ENCODE data around the gene ATP9A. TPM values are rescaled to one million over a fixed set of nuclear protein-coding genes. Genes with fewer than 3 reads are reported as not detected.

Gene ATP9A
- total and polyA plus RNA-seq, 2 of the 4 experiments (the other 2 are of a cell fraction): 10.6 to 22.4 TPM

GRCh38 chr20:51727872-51728271, 40.3 kb downstream of the ATP9A start:
- CTCF ChIA-PET: no interaction called here
- H4K91ac ChIP-seq (ENCODE audit: insufficient read depth, low read depth, low read length): no peak overlapping the region
- dilution Hi-C loops (cut with HindIII; ENCODE audit: low sequenced_read_pairs, unreplicated experiment): no loop called here

More at GRCh38 chr20:51727872-51728271, 40.3 kb downstream of the ATP9A start:
- Histone ChIP-seq H3K9me1 (ENCODE audit: insufficient read depth, low read length) (peaks cover 21% of the 10 kb centered on the region), H4K20me1 (ENCODE audit: insufficient read depth, low read length) (peaks cover 18% of the 10 kb centered on the region; the same call in 1 of the 2 replicates), H2BK20ac (ENCODE audit: low read depth, low read length) (no peak overlapping the region), H3K4me2 (ENCODE audit: low read depth, low read length) (no peak overlapping the region), H2BK5ac (ENCODE audit: low read depth, low read length, poor library complexity, severe bottlenecking) (no peak overlapping the region), H3K27me3 (ENCODE audit: control insufficient read depth, insufficient read depth, low read length) (no peaks in the 10 kb centered on the region), H3K23ac (ENCODE audit: low read depth, low read length) (no peak overlapping the region), H3K9me3 (ENCODE audit: control insufficient read depth, insufficient read depth, low read length) (no peaks in the 10 kb centered on the region), H3K9ac (ENCODE audit: low read depth, low read length) (no peak overlapping the region), H3K36me3 (ENCODE audit: control insufficient read depth, insufficient read depth, low read length) (no peaks in the 10 kb centered on the region), H2AFZ (replicated peaks; ENCODE audit: low read length, poor library complexity) (no peak overlapping the region), H2AK9ac (replicated peaks; ENCODE audit: low read depth, low read length, poor library complexity) (no peak overlapping the region), H3K4me3 (ENCODE audit: insufficient read depth, low read depth, low read length) (no peak overlapping the region), H3K56ac (ENCODE audit: extremely low read depth, insufficient read depth, low read length) (no peak overlapping the region), H3K4ac (ENCODE audit: low read depth, low read length) (no peak overlapping the region), H3K27ac (ENCODE audit: insufficient read depth, low read length) (no peak overlapping the region), H3K18ac (ENCODE audit: low read depth, low read length) (no peak overlapping the region), H4K5ac (ENCODE audit: low read depth, low read length) (no peak overlapping the region), H3K79me1 (ENCODE audit: low read depth in 1 of 2, low read length in 2 of 2) (peaks cover 20 to 58% of the 10 kb centered on the region in 2 experiments), H2BK15ac (ENCODE audit: low read depth, low read length) (no peak overlapping the region), H2BK120ac (ENCODE audit: low read depth, low read length) (no peak overlapping the region), H2AK5ac (ENCODE audit: low read depth, low read length) (no peak overlapping the region), H4K8ac (ENCODE audit: low read depth in 2 of 2, low read length in 2 of 2) (no peak overlapping the region), H3K14ac (replicated peaks; ENCODE audit: low read depth, low read length) (no peak overlapping the region), H3K4me1 (ENCODE audit: control insufficient read depth, insufficient read depth, low read length) (peaks cover 12% of the 10 kb centered on the region)
- in situ Hi-C loops (cut with MboI; ENCODE audit: low sequenced_read_pairs) (no loop called here), intact Hi-C loops (cut with micrococcal nuclease) (no loop called here)
- BruUV-seq (replicated peaks): no TSS peak
- 100% methylated on average over 1 of the region's 5 CpGs; no CpG with 5 or more reads in 1 of the 2 experiments for WGBS, 2 experiments (ENCODE audit: extremely low coverage in 2 of 2, insufficient read length in 1 of 2)
- POLR2A ChIA-PET (ENCODE audit: unreplicated experiment): no interaction called here
- TF ChIP-seq SMC3 (IDR thresholded peaks at IDR 0.05; ENCODE audit: low read depth, low read length) (no peak), RAD21 (IDR thresholded peaks at IDR 0.05; ENCODE audit: low read length) (no peak), MAZ (IDR thresholded peaks at IDR 0.05; ENCODE audit: borderline replicate concordance, low read depth, low read length) (no peak), CEBPB (IDR thresholded peaks at IDR 0.05; ENCODE audit: low read depth, low read length) (no peak), POLR2A (IDR thresholded peaks at IDR 0.05; ENCODE audit: low read depth, low read length) (no peak)
- DNase-seq: no peak
- no peak for ATAC-seq (ENCODE audit: low read depth)
